NK-92 (cell line): ENCODE results near the gene ABHD4.
A peak's percentile ranks its signal among the peaks of the same experiment; 100 is the strongest.
"Not testable (repeated sequence)": the region's sequence is repeated elsewhere in the genome, so short reads cannot be mapped to it uniquely, and the experiment has no call there.

Source experiments
- DNase-seq: peaks from one replicate; lab custom pipeline; 2025; ENCODE audit not compliant: unreplicated experiment; lab: John Stamatoyannopoulos, UW

Gene ABHD4

GRCh38 chr14:22561366-22561660 lies 36.8 kb upstream of the ABHD4 start:
- DNase-seq = no peak

- DNase-seq = no peak
Measured at GRCh38 chr14:22561661-22562579, 36.2 kb upstream of the ABHD4 start.

GRCh38 chr14:22563987-22564386 lies 34.1 kb upstream of the ABHD4 start:
- DNase-seq = no peak

GRCh38 chr14:22564463-22564862 lies 33.6 kb upstream of the ABHD4 start:
- DNase-seq = no peak

GRCh38 chr14:22565391-22565945 lies 32.6 kb upstream of the ABHD4 start:
- DNase-seq = no peak

GRCh38 chr14:22566266-22566665 lies 31.8 kb upstream of the ABHD4 start:
- DNase-seq = not testable (repeated sequence)

GRCh38 chr14:22566845-22567244 lies 31.3 kb upstream of the ABHD4 start:
- no peak for DNase-seq

- DNase-seq = no peak
Measured at GRCh38 chr14:22567437-22567836, 30.7 kb upstream of the ABHD4 start.

- DNase-seq = no peak
Measured at GRCh38 chr14:22569106-22569736, 28.9 kb upstream of the ABHD4 start.

- DNase-seq = no peak
Measured at GRCh38 chr14:22569737-22570131, 28.4 kb upstream of the ABHD4 start.

- DNase-seq = peak; percentile 56
Measured at GRCh38 chr14:22570132-22570949, 27.8 kb upstream of the ABHD4 start.

- no peak for DNase-seq
Measured at GRCh38 chr14:22572562-22573058, 25.5 kb upstream of the ABHD4 start.

- no peak for DNase-seq
Measured at GRCh38 chr14:22573804-22574203, 24.3 kb upstream of the ABHD4 start.

- no peak for DNase-seq
Measured at GRCh38 chr14:22577334-22577908, 20.7 kb upstream of the ABHD4 start.

- DNase-seq = no peak
Measured at GRCh38 chr14:22579236-22579635, 18.9 kb upstream of the ABHD4 start.

- no peak for DNase-seq
Measured at GRCh38 chr14:22579881-22580280, 18.2 kb upstream of the ABHD4 start.

GRCh38 chr14:22580625-22581024 lies 17.5 kb upstream of the ABHD4 start:
- DNase-seq = no peak

- no peak for DNase-seq
Measured at GRCh38 chr14:22583994-22584393, 14.1 kb upstream of the ABHD4 start.

GRCh38 chr14:22587247-22587646 lies 10.9 kb upstream of the ABHD4 start:
- DNase-seq = no peak

- not testable (repeated sequence) for DNase-seq
Measured at GRCh38 chr14:22587677-22588422, 10.2 kb upstream of the ABHD4 start.
